ENCODE data around the gene PRUNE1.

- TF ChIP-seq CTCF (IDR thresholded peaks at IDR 0.05; ENCODE audit: low read depth, low read length): no peak
- TF ChIP-seq EZH2phosphoT487 (IDR thresholded peaks at IDR 0.05; ENCODE audit: low read depth): no peak
Observed at GRCh38 chr1:150995460-150995859, 12.8 kb upstream of the PRUNE1 start.
